OCI-LY7 (cell line): ENCODE results near the gene ANKRD65.
"Not testable (repeated sequence)": the region's sequence is repeated elsewhere in the genome, so short reads cannot be mapped to it uniquely, and the experiment has no call there.

Experiments used
- CTCF ChIP-seq: fragments of 200-600 bp; sonication (generic); conservative IDR thresholded peaks from 2 replicates; pipeline ENCODE4 v1.5.1; 2014; ENCODE audit warnings: mild to moderate bottlenecking, antibody characterized with exemption, low read length, moderate library complexity, mixed read lengths
- EZH2phosphoT487 ChIP-seq: fragments of 200-600 bp; sonication (generic); IDR thresholded peaks from 2 replicates; pipeline ENCODE4 v1.6.1; 2018; ENCODE audit warnings: low read depth, borderline replicate concordance, mild to moderate bottlenecking, mixed run types, antibody characterized with exemption, low read length, moderate library complexity, mixed read lengths

- not testable (repeated sequence) for TF ChIP-seq CTCF, EZH2phosphoT487
Measured at GRCh38 chr1:1417825-1418463, 3.1 kb downstream of the ANKRD65 start.
